ENCODE results near the gene APRT.

Gene APRT

GRCh38 chr16:88819126-88819525 is 7.4 kb upstream of the APRT start:
- TF ChIP-seq CTCF (IDR thresholded peaks at IDR 0.05) = no peak

GRCh38 chr16:88818575-88818874 is 6.8 kb upstream of the APRT start:
- TF ChIP-seq CTCF (IDR thresholded peaks at IDR 0.05) = no peak

- TF ChIP-seq CTCF (IDR thresholded peaks at IDR 0.05) = no peak
These were observed 6.3 kb upstream of the APRT start for GRCh38 chr16:88817785-88818574.

- TF ChIP-seq CTCF (IDR thresholded peaks at IDR 0.05) = no peak
These were observed 5.2 kb upstream of the APRT start for GRCh38 chr16:88816736-88817535.

- TF ChIP-seq CTCF (IDR thresholded peaks at IDR 0.05) = peak; percentile 85
These were observed 4.3 kb upstream of the APRT start for GRCh38 chr16:88815901-88816589.

- no peak for TF ChIP-seq CTCF (IDR thresholded peaks at IDR 0.05)
These were observed 3.5 kb upstream of the APRT start for GRCh38 chr16:88815227-88815626.

GRCh38 chr16:88814144-88814502 is 2.4 kb upstream of the APRT start:
- TF ChIP-seq CTCF (IDR thresholded peaks at IDR 0.05) = no peak
